HG02763 (cell line): ENCODE data around the gene TRAPPC10.

ENCODE experiments used
- ATAC-seq: cut with Tn5 transposase; IDR thresholded peaks from one replicate; pipeline ENCODE4 v1.9.1; 2021; ENCODE audit warnings: mild to moderate bottlenecking, moderate library complexity; ENCODE audit not compliant: unreplicated experiment

The TRAPPC10 gene

DNA sequence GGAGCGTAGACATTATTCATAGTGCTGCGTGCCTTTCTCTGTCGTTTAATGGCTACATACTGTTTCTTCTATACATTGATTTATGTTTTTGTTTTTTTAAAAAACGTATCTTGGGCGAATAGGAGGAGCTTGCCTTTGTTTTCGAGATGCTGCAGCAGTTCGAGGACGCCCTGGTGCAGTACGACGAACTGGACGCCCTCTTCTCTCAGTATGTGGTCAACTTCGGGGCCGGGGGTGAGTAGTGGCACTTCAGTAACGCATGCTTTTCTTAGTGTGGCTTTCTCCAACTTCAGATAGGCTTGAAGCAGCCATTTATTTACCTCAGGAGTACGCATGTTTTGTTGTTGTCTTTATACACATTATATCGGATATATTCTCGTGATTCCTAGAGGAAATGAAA lies 46.9 kb downstream of the TRAPPC10 start:
- ATAC-seq: no peak

DNA sequence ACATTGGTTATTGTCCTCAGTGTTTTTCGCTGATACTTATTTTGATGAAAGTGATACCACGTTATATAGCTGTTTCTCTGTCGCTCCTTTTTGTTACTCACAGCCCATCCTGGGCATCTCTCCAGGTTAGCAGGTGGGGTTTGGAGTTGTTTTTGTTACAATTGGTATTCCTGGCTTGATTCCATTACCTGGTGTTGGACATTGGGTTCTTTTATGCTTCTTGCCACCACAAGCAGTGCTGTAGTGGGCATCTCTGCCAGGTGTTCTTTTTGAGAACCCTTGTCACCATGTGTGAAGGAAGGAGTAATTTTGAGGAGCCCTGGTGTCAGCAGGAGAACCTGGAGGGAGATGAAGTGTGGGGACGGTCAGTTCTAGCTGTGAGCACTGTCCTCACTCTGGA lies 47.6 kb downstream of the TRAPPC10 start:
- ATAC-seq: no peak

DNA sequence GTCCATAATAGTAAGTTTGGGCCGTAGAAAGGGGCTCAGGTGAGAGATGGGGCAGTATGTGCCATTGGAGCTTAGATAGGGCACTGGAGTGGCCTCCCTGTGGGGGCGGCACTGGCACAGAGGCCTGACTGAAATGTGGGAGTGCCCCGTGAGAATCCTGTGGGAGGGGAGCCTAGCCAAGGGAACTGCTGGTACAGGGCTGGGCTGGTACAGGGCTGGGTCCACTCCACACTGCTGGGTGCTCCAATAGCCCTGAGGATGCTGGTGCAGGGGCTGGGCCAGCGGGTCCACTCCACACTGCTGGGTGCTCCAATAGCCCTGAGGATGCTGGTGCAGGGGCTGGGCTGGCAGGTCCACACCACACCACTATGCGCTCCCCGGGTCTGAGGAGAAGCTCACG lies 50.3 kb downstream of the TRAPPC10 start:
- no peak for ATAC-seq

DNA sequence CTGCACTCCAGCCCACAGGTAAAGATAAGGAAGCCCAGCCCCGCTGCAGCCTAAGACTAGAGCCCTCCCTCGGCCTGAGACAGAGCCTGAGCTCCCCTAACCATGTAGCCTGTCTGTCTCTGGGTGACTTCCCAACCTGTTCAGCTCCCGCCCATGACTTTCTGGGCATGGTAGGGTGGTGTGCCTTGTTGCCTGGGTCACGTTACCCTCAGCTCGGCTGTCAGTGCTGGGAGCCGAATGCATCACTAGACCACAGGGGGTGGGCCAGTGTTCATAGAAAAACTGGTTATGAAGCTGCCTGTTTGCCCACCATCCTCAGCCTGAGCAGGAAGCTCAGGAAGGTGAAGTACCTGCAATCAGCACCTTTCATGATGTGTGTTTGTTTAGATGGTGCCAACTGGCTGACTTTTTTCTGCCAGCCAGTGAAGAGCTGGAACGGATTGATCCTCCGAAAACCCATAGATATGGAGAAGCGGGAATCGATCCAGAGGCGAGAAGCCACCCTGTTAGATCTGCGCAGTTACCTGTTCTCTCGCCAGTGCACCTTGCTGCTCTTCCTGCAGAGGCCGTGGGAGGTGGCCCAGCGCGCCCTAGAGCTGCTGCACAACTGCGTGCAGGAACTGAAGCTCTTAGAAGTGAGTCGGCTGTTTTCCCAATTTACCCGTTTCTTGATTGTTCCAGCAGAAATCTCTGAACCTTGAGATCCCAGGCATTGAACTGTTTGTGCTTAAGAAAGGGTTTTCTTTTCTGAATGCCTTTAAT lies 51.2 kb downstream of the TRAPPC10 start:
- ATAC-seq: no peak

DNA sequence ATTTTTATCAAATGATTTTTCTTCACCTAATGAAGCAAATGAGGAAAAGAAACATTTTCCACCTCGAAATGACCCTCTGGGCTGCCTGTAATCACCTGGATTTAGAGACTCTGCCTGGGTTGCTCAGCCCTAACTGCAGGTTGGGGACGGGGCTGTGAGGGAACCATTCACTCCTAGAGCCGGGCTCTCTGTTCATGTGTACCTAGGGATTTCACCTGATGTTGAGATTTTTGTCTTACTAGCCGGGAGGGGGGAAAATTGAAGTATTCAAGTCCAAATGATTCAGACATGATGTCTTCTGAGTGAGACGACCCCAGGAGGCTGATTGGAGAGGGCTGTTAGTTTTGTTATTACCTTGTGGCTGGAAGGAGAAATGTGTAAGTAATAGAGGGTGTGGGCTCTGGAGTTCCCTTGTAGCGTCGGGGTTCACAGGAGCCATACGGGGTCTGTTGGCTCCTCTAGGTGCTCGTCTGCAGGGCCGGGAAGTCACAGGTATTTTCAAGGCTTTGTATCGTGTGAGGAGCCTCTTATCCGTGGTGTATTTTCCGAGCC lies 52.8 kb downstream of the TRAPPC10 start:
- ATAC-seq: no peak

DNA sequence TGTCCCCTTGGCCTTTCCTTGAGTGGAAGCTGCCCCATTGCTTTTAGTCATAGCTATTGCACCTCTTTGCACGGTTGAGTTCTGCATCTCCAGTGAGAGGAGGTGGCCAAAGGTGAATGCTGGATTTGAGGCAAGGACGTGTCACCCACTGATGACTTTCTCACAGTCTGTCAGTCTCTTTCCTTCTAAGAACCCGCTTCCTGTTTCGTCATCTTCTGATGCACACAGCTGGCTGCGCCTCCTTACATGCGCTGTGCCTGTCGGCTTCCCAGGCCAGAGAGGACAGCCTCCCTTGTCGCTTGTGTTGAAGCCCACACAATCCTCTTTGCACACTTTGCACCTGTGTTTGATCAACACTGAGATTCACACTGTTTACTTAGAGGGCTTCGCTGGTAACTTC lies 53.3 kb downstream of the TRAPPC10 start:
- no peak for ATAC-seq

DNA sequence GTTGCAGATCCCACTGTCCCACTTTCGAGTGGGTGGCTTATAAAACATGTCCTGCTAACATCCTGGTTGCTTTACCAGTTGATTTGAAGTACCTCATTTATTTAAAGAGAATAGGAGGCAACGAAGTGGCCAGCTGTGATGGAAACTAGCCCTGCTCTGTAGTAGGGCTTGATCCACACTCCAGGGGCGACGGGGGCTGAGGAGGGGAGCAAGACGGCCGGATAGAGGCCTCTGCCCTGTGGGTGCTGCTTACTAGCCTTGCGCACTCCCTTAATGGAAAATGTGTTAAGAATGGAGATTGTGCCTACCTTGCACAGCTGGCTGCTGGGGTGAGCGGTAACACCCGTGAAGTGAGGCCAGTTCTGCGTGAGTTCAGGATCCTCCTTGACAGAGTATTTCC lies 54.0 kb downstream of the TRAPPC10 start:
- no peak for ATAC-seq

DNA sequence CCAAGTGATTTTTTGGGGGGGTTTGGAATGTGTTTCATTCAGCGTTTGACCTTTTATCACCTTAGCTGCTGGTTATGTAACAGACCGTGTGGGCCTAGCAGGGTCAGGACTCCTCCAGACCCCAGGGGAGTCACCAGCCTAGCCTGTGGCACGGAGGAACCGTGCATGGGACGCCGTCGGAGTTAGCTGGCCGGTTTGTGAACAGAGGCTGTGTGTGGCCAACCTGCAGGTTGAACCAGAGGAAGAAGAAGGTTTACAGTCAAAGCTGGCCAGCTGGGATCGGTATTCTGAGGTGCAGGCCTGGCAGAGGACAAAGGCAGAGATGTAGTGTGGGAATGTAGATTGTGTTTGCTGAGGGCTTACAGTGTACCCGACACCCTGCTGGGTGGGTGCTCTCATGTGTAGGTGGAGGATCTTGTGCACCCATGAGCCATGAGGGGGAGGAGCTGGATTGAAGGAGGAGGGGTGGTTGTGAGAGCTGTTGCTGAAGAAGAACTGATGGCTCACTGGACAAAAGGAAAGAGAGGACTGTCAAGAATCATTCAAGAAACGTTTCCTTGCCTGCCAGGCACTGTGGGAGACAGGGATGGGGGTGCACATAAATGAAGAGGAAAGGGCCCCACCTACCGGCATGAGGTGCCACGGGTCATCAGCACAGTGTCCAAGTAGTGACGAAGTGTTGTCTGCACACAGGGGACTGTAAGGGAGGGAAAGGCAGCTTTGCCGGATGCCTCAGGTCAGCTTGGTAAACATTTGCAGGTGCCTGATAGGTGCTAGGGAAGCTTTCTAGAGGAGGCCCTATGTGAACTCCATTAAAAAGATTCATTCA lies 55.1 kb downstream of the TRAPPC10 start:
- no peak for ATAC-seq

DNA sequence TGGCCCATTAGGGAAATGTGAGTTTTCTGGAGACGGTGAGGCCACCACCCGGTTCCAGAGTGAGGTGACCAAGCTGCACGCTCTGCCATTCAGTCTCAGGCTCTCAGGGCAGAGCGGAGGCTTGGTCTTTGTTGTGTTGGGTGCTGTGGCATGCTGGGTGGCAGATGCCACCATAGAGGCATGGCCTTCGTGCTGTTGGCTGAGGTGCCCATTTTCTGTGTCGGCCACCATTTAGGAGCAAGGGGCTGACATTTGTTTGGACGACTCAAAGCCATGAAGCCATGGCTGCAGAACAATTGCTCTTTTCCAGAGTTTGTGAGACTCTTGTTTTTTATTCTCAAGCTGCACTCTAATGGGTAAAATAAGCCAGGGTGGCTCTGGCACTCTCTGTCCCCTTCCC lies 58.3 kb downstream of the TRAPPC10 start:
- ATAC-seq: no peak

DNA sequence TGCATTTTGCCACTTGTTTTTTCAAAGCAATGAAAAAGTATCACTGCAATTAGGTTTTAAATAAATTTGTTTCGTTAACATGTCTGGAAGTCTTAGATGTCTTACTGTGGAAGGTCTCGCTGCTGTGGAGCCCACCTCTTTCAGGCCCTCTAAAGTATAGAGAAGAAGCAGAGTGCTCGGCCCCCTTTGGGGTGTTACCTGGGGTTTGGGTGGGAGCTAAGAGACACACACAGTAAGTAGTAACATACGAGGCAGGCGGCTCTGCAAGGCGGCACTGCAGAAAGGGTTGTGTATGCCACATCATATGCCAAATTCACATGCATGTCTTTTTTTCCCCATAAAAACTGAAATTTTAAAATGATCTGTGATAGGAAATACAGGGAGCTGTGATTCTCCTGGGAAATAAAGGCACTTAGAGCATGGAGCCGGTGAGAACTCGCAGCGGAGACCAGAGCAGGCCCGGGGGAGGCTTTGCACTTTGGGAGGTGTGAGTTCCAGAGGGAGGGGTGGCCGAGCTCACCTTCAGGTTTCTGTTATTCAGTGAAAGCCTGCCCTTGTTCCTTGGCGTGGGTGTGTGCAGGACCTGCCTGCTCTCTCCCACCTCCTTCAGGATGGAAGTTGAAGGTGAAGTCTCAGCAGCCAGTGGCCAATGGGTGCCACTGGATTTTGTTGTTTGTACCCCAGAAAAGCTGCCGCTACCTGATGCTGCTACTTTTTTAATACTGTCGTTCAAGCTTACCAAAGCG lies 59.4 kb downstream of the TRAPPC10 start:
- no peak for ATAC-seq

DNA sequence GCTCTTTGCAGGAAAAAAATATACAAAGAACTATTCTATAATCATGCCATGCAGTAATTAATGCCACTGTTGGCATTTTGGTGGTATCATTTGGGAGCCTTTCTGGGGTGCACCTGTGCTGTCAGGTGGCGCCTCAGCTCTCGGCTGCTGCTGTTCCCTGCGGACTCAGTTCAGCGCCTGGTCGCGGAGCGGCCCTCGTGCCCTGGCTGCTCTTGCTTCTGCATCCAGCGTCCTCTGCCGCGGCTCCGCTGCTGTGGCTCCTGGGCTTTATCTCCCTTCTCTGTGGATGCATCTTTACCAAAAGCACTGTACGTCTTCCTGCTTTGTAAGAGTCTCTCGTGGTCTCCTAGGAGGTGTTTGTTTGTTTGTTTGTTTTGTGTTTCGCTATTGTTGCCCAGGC lies 60.0 kb downstream of the TRAPPC10 start:
- no peak for ATAC-seq

DNA sequence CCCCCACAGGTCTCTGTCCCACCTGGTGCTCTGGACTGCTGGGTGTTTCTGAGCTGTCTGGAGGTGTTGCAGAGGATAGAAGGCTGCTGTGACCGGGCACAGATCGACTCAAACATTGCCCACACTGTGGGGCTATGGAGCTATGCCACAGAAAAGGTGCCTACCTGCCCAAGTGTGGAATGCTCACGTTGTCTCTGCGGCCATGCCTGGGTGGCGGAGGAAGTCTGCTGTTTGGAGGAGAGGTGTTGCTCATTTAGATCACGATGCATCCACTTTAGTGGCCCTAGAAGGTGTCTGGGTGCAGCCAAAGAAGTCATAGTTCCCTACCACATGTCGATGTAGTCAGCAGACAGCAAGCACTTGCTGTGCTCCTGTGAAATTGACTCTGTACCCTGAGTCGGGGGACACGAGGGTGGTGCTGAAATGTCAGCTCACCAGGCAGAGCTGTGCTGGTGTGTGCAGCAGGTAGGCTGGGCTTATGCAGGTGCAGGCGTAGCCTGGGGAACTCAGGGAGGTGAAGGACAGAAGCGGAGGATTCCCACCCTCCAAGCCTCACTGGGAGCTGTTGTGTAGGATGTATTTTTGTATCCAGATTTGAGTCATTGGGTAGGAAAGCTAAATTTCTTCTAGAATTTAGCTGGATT lies 62.3 kb downstream of the TRAPPC10 start:
- ATAC-seq: no peak

DNA sequence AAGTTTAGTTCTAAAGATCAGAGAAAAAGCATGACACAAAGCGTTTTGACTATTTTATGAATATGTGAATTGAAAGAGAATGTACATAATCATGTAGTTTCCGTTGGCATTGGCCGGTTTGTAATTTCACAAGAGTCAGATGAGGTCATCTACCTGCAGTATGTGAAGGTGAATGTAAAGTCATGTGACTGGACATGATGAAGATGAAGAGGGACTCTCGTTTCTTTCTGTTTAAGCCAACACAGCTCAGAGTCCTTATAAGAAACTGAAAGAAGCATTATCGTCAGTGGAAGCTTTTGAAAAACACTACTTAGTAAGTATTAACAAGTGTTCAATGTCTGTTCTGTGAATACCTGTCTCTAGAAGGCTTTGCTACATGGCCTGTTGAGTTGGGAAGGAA lies 64.2 kb downstream of the TRAPPC10 start:
- no peak for ATAC-seq

DNA sequence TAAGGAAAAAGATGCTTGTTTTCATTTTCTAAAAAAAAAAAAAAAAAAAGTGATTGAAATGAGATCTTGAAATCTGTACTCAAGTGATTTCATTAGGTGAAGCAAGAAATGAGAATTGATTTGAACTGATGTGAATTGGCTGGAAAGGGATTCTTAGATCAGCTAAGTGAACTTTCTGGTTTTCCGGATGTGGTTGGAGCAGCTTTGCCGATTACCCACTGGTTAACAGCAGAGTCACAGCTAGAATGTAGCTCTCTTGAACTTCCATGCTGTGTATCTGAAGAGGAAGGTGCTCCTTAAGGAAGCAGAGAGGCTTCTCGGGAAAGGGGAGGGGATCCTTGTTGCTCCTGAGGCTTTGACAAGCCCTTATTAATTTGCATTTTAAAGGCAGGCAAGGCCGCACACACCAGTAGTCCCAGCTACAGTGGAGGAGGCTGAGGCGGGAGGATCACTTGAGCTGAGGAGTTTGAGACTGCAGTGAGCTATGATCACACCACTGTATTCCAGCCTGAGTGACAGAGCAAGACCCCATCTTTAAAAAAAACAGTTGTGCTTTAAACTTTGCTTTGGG lies 66.4 kb downstream of the TRAPPC10 start:
- no peak for ATAC-seq

DNA sequence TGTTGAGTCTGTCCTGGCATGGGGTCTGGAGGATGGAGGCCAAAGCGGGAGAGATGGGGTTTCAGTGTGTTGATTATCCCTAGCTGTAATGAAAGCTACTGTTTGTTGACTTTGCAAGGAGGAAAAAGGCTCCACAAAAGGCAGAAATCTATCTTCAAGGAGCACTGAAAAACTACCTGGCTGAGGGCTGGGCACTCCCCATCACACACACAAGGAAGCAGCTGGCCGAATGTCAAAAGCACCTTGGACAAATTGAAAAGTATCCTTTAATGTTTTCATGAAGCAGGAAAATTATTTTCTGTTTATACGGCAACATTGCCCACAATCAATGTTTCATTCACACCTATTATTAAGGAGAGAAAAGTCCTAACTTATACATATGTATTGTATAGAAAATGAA lies 67.3 kb downstream of the TRAPPC10 start:
- no peak for ATAC-seq

DNA sequence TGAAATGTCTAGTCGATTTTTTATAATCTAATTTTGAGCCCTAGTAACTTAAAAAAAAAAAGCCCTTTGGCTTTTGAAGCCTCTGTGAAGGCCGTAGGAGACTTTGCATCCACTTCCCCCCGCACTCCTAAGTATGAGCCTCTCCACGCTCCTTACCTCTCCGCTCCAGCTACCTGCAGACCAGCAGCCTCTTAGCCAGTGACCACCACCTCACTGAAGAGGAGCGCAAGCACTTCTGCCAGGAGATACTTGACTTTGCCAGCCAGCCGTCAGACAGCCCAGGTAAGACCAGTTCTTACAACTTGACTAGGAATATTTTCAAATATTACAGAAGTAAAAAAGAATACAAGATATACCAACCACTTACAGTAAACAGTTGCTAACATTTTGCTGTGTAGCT lies 67.7 kb downstream of the TRAPPC10 start:
- ATAC-seq: no peak

DNA sequence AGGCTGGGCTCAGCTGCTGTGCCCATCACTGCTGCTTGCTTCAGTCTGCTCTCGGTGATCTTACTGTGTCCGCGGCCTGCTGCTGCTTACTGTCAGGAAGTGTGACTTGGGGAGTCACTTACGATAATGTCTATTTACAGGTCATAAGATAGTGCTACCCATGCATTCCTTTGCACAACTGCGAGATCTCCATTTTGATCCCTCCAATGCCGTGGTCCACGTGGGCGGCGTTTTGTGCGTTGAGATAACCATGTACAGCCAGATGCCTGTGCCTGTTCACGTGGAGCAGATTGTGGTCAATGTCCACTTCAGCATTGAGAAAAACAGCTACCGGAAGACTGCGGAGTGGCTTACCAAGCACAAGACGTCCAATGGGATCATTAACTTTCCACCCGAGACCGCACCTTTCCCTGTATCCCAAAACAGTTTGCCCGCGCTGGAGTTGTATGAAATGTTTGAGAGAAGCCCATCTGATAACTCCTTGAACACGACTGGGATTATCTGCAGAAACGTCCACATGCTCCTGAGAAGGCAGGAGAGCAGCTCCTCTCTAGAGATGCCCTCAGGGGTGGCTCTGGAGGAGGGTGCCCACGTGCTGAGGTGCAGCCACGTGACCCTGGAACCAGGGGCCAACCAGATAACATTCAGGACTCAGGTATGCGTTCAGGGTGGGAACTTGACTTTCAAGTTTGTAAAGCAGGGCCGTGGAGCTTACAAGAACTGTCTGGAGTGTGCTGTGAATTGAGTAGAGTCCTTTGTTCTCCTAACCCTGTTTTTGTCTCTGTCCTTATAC lies 70.7 kb downstream of the TRAPPC10 start:
- ATAC-seq: no peak

DNA sequence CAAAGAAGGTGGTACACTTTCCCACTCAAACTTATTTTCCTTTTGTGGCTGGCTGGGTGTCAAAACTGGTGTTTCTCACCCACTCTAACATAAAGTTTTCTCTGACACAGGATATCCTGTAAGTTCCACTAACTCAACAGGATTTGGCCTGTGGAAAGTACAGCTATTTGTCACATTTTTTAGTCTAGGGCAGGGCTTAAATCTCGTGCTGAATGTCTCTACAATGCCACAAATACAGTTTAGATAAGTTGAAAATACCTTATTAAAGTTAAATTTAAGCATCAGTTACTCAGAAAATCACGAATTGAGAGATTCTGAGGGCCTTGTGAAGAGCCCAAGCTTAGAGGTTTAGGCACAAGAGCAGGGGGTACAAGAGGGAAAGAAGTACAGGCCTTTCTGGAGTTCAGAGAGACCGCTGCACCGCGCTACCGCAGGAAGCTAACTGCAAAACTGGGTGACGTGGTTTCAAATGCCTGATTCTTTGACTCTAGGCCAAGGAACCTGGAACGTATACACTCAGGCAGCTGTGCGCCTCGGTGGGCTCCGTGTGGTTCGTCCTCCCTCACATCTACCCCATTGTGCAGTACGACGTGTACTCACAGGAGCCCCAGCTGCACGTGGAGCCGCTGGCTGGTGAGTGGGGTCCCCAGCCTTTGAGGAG lies 71.7 kb downstream of the TRAPPC10 start:
- no peak for ATAC-seq
